Activated CD8-positive, alpha-beta memory T cell treated with anti-CD3 and anti-CD28 coated beads, Interleukin-2, amount 50 U/mL, for 24 hours (primary cell): ENCODE results near the gene SEPTIN10.

ENCODE experiments used
- DNase-seq: peaks from one replicate; pipeline ENCODE4 v3.0.0-alpha.2; 2020; ENCODE audit errors: extremely low read depth

Gene SEPTIN10

DNA sequence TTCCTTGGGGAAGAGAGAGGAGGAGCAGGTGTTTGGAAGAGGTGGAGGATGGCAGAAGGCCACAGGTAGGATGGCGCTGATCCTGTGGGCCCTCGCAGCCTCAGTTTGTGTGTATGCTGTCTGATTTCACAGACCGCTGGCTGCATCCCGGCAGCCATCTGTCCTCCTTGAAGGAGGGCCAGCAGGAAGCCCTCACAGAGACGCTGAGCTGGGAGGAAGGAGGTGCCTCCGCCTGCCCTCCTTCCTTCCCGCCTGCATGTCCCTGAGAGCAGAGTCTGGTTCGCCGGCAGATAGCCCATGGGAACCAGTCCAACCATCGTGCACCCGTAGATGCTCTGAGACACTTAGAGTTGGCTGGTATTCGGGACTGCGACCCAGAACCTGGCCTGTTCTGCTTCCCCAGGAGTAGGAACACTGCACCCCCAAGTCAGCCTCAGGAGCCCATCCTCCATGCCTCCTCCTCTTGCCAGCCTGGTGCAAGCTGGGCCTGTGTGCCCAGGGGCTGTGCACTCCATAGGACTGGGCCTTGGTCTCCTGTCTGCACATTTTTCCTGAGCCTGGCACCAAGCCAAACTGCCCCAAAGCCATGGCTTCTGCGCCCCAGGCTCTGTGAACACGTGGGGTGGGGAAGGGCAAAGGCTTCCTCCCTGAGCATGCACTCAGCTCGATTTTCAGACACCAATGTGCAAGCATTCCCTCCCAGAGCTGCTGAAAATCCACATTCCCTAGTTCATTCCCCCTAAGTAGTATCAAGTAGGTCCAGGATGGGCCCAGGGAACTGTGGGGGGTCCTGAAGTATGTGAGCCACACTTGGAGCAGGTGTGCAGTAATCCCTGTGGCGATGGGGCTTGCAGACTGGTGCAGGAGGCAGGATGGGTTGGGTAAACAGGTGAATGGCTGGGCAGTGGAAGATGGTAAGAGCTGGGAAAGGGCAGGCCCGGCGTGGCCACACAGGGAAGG, 115.6 kb downstream of the SEPTIN10 start:
- DNase-seq = no peak

DNA sequence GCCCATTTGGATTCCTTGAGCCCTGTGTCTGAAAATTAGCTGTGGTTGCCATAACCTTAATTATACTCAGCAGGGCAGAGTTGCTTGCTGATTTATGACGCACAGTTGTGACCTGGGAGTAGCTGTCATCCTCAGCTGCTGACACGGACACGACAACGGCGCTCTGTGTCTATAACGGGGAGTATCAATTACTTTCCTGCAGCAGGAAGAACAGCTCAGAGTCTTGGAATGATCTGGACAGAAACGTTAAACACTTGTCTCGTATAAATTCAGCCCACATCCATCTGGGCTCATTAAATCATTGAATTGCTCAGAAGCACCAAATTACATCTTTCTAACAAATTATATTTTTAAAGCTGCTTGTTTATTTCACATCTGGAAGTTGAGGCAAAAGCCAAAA, 116.3 kb downstream of the SEPTIN10 start:
- no peak for DNase-seq

DNA sequence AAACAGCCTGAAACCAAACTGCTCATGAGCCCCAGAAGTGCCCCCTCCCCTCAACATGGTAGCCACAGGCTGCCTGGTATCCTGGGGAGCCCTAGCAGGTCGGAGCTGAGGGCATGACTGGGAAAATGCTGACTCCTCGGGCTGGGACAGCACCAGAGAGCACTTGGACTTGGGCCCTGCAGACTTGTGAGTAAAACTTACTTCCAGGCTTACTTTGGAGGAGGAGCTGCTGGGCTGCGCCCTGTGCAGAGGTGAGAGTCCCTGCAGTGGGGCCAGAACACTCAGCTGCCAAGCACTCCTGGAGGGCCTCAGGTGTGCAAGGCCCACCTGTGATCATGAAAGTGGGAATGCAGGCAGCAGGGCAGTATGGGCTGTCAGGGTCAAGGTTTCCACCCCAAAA, 119.4 kb downstream of the SEPTIN10 start:
- DNase-seq = no peak

DNA sequence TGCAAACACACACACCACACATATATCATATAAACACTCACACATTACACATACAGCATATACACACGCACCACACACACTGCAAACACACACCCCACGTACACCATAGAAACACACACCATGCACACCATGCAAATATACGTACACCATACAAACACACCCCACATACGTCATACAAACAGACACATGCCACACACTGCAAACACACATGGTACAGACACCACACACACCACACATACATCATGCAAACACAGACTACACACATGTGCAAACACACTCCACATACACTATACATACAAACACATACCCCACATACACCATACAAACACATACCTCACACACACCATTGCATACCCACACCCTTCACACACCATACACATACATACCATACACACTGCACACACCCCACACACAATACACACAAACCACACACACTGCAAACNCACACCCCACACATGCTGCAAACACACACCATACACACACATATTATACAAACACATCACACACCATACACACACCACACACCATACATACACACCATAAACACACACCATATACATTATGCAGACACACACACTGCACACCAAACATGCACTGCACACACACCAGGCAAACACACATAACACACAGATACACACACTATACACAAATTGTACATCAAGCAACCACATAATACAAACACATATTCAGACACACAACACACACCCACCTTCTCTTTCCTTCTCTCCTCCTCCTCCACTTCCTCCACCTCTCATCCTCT, 120.4 kb downstream of the SEPTIN10 start:
- no peak for DNase-seq
